GM19452 (cell line): ENCODE results near the gene HABP4.

ENCODE experiments used
- ATAC-seq: cut with Tn5 transposase; IDR thresholded peaks from one replicate; pipeline ENCODE4 v1.9.1; 2021; ENCODE audit not compliant: unreplicated experiment

The HABP4 gene

GRCh38 chr9:96467784-96468183 lies 17.8 kb downstream of the HABP4 start:
- no peak for ATAC-seq

- no peak for ATAC-seq
These were observed 26.0 kb downstream of the HABP4 start for GRCh38 chr9:96476013-96476412.

GRCh38 chr9:96476591-96476990 lies 26.6 kb downstream of the HABP4 start:
- no peak for ATAC-seq

GRCh38 chr9:96478829-96479371 lies 28.9 kb downstream of the HABP4 start:
- ATAC-seq: peak; percentile 86

- ATAC-seq: no peak
These were observed 30.8 kb downstream of the HABP4 start for GRCh38 chr9:96480736-96481135.

- no peak for ATAC-seq
These were observed 32.5 kb downstream of the HABP4 start for GRCh38 chr9:96482476-96482875.

GRCh38 chr9:96483197-96483596 lies 33.2 kb downstream of the HABP4 start:
- no peak for ATAC-seq

- no peak for ATAC-seq
These were observed 33.9 kb downstream of the HABP4 start for GRCh38 chr9:96483733-96484390.

- peak; percentile 89 for ATAC-seq
These were observed 34.6 kb downstream of the HABP4 start for GRCh38 chr9:96484521-96484931.

GRCh38 chr9:96485280-96485679 lies 35.3 kb downstream of the HABP4 start:
- no peak for ATAC-seq

- ATAC-seq: no peak
These were observed 36.5 kb downstream of the HABP4 start for GRCh38 chr9:96486386-96487028.

GRCh38 chr9:96487029-96487396 lies 37.0 kb downstream of the HABP4 start:
- ATAC-seq: no peak

GRCh38 chr9:96487949-96488348 lies 38.0 kb downstream of the HABP4 start:
- ATAC-seq: no peak

- no peak for ATAC-seq
These were observed 39.6 kb downstream of the HABP4 start for GRCh38 chr9:96489482-96489979.

GRCh38 chr9:96490534-96491078 lies 40.6 kb downstream of the HABP4 start:
- ATAC-seq: no peak

GRCh38 chr9:96491079-96491879 lies 41.3 kb downstream of the HABP4 start:
- no peak for ATAC-seq

GRCh38 chr9:96491880-96492525 lies 42.0 kb downstream of the HABP4 start:
- no peak for ATAC-seq

- ATAC-seq: no peak
These were observed 43.1 kb downstream of the HABP4 start for GRCh38 chr9:96492993-96493531.

- no peak for ATAC-seq
These were observed 43.8 kb downstream of the HABP4 start for GRCh38 chr9:96493757-96494156.

GRCh38 chr9:96494215-96494800 lies 44.3 kb downstream of the HABP4 start:
- no peak for ATAC-seq
